ENCODE measurements around the gene RPL21. TPM values are rescaled to one million over a fixed set of nuclear protein-coding genes. Genes with fewer than 3 reads are reported as not detected.

Gene RPL21
- total and polyA plus RNA-seq, 2 donors (not counting 1 experiment from before 2014, with no cell fraction given), result 1,937 to 2,245 TPM

GRCh38 chr13:27274631-27275030 is 23.3 kb downstream of the RPL21 start:
- CTCF ChIA-PET, result interaction anchor here (1.4 kb wide), 1 partner anchor 289 kb away, joined by 4 read pairs; no protein-coding TSS in a partner anchor
- Histone ChIP-seq H2AFZ (ENCODE audit: insufficient read depth, low read depth, low read length, poor library complexity, severe bottlenecking) (no peak overlapping the region), H3K4me2 (replicated peaks; ENCODE audit: low read depth, low read length, poor library complexity, severe bottlenecking) (no peak overlapping the region), H3K4me1 (ENCODE audit: control insufficient read depth in 2 of 2, insufficient read depth in 2 of 2, low read length in 2 of 2) (peaks cover 6 to 12% of the 10 kb centered on the region in 2 donors), H3K4me3 (ENCODE audit: control extremely low read depth in 1 of 5, extremely low read depth in 1 of 5, insufficient read depth in 1 of 5, low read depth in 2 of 5, low read length in 4 of 5) (no peak overlapping the region), H3K9me3 (ENCODE audit: control extremely low read depth in 1 of 3, control insufficient read depth in 2 of 3, insufficient read depth in 1 of 3, low read length in 2 of 3) (no peaks in the 10 kb centered on the region), H3K9ac (ENCODE audit: low read length) (no peak overlapping the region), H3K27me3 (replicated peaks in 1 of 4; ENCODE audit: control extremely low read depth in 1 of 4, control insufficient read depth in 3 of 4, insufficient read depth in 4 of 4, low read length in 3 of 4) (peaks cover 0 to 5% (median 2%) of the 10 kb centered on the region in 4 experiments), H3K27ac (ENCODE audit: low read length in 2 of 2) (no peak overlapping the region), H4K20me1 (ENCODE audit: control insufficient read depth, insufficient read depth, low read length, poor library complexity, severe bottlenecking) (no peaks in the 10 kb centered on the region), H3K36me3 (replicated peaks in 1 of 2; ENCODE audit: control extremely low read depth in 1 of 2, control insufficient read depth in 1 of 2, extremely low read depth in 1 of 2, insufficient read depth in 2 of 2, low read length in 1 of 2) (no peaks in the 10 kb centered on the region), H3K79me2 (ENCODE audit: control insufficient read depth, insufficient read depth, low read length) (peaks cover 5% of the 10 kb centered on the region)
- intact Hi-C loops (cut with micrococcal nuclease), result loop anchor here (5.0 kb wide), 1 partner anchor 1443 kb away; the partner anchor contains the start of gene SLC46A3
- H3K4me3 Mint-ChIP-seq, result no peak overlapping the region
- H3K27me3 Mint-ChIP-seq, result peaks cover 10% of the 10 kb centered on the region
- no peak overlapping the region for H3K27ac Mint-ChIP-seq
- DNase-seq (no peak), ATAC-seq (ENCODE audit: low read depth) (no peak)
- TF ChIP-seq EZH2 (IDR thresholded peaks at IDR 0.05; ENCODE audit: borderline replicate concordance, insufficient read depth, low read depth, low read length, poor library complexity, severe bottlenecking) (no peak), CTCF (IDR thresholded peaks at IDR 0.05) (no peak)
- H3K4me1 Mint-ChIP-seq, result peaks cover 13% of the 10 kb centered on the region
- no CpG with 5 or more reads among the region's 1 CpG for WGBS (ENCODE audit: insufficient coverage)
- POLR2A ChIA-PET, result interaction anchor here (0.6 kb wide), 1 partner anchor 11 kb away, joined by 3 read pairs; no protein-coding TSS in a partner anchor
- H3K9me3 Mint-ChIP-seq (ENCODE audit: insufficient read depth), result no peaks in the 10 kb centered on the region

GRCh38 chr13:27276188-27276587 is 24.8 kb downstream of the RPL21 start:
- no peak overlapping the region for H3K27ac ChIP-seq (ENCODE audit: low read length in 2 of 2)
- TF ChIP-seq CTCF (IDR thresholded peaks at IDR 0.05) (no peak), EZH2 (IDR thresholded peaks at IDR 0.05; ENCODE audit: borderline replicate concordance, insufficient read depth, low read depth, low read length, poor library complexity, severe bottlenecking) (no peak)
- no peak overlapping the region for H3K27ac Mint-ChIP-seq
- H3K9me3 Mint-ChIP-seq (ENCODE audit: insufficient read depth), result no peaks in the 10 kb centered on the region
- H3K4me3 ChIP-seq (ENCODE audit: control extremely low read depth in 1 of 5, extremely low read depth in 1 of 5, insufficient read depth in 1 of 5, low read depth in 2 of 5, low read length in 4 of 5), result no peak overlapping the region
- peaks cover 4% of the 10 kb centered on the region for H3K79me2 ChIP-seq (ENCODE audit: control insufficient read depth, insufficient read depth, low read length)
- H4K20me1 ChIP-seq (ENCODE audit: control insufficient read depth, insufficient read depth, low read length, poor library complexity, severe bottlenecking), result no peaks in the 10 kb centered on the region
- intact Hi-C loops (cut with micrococcal nuclease), result no loop called here
- peaks cover 9% of the 10 kb centered on the region for H3K4me1 Mint-ChIP-seq
- ATAC-seq (ENCODE audit: low read depth) (no peak), DNase-seq (no peak)
- no peak overlapping the region for H2AFZ ChIP-seq (ENCODE audit: insufficient read depth, low read depth, low read length, poor library complexity, severe bottlenecking)
- H3K9ac ChIP-seq (ENCODE audit: low read length), result no peak overlapping the region
- whole genome bisulfite sequencing (ENCODE audit: insufficient coverage), result 100% methylated on average over 1 of the region's 7 CpGs
- no peaks in the 10 kb centered on the region for H3K9me3 ChIP-seq (ENCODE audit: control extremely low read depth in 1 of 3, control insufficient read depth in 2 of 3, insufficient read depth in 1 of 3, low read length in 2 of 3)
- peaks cover 10% of the 10 kb centered on the region for H3K27me3 Mint-ChIP-seq
- peaks cover 0 to 5% (median 2%) of the 10 kb centered on the region in 4 experiments for H3K27me3 ChIP-seq (replicated peaks in 1 of 4; ENCODE audit: control extremely low read depth in 1 of 4, control insufficient read depth in 3 of 4, insufficient read depth in 4 of 4, low read length in 3 of 4)
- POLR2A ChIA-PET, result no interaction called here
- CTCF ChIA-PET, result interaction anchor here (0.7 to 2.1 kb wide), 2 partner anchors 35 to 291 kb away, joined by 4 to 7 read pairs; no protein-coding TSS in a partner anchor
- no peak overlapping the region for H3K4me2 ChIP-seq (replicated peaks; ENCODE audit: low read depth, low read length, poor library complexity, severe bottlenecking)
- H3K36me3 ChIP-seq (replicated peaks in 1 of 2; ENCODE audit: control extremely low read depth in 1 of 2, control insufficient read depth in 1 of 2, extremely low read depth in 1 of 2, insufficient read depth in 2 of 2, low read length in 1 of 2), result no peaks in the 10 kb centered on the region
- no peak overlapping the region for H3K4me3 Mint-ChIP-seq
- peaks cover 6% of the 10 kb centered on the region in 2 donors for H3K4me1 ChIP-seq (ENCODE audit: control insufficient read depth in 2 of 2, insufficient read depth in 2 of 2, low read length in 2 of 2)
